GM12875 (cell line): ENCODE data around the gene ATP9A.
"Not testable (repeated sequence)": the region's sequence is repeated elsewhere in the genome, so short reads cannot be mapped to it uniquely, and the experiment has no call there.

ENCODE experiments used
- H3K4me3 ChIP-seq: one replicate; pipeline ENCODE4 v1.5.1; 2011; ENCODE audit warnings: low read depth, low read length, control low read depth
- TF ChIP-seq, protein P1 (sequence below): IDR thresholded peaks from 2 replicates; pipeline ENCODE4 v1.5.1; 2011; ENCODE audit warnings: low read depth, mild to moderate bottlenecking, control low read depth, inconsistent platforms, low read length, moderate library complexity, borderline replicate concordance; ENCODE audit not compliant: insufficient read depth

The ATP9A gene

DNA sequence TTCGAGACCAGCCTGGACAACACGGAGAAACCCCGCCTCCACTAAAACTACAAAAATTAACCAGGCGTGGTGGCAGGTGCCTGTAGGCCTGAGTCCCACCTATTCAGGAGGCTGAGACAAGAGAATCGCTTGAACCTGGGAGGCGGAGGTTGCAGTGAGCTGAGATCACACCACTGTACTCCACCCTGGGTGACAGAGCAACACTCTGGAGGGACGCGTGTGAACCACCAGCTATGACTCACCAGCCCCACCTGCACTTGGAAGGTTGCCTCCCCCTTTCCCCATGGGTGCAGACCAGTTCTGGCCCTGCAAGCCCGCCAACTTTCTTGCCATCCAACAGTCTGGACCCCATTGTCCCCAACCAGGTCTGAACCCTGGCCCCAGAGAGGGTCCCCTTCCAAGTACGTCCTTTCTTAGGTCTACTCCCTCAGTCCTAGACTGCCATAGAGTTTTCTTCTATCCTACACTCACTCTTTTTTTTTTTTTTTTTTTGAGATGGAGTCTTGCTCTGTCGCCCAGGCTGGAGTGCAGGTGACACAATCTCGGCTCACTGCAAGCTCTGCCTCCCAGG is 29.2 kb downstream of the ATP9A start:
- TF ChIP-seq, protein P1, sequence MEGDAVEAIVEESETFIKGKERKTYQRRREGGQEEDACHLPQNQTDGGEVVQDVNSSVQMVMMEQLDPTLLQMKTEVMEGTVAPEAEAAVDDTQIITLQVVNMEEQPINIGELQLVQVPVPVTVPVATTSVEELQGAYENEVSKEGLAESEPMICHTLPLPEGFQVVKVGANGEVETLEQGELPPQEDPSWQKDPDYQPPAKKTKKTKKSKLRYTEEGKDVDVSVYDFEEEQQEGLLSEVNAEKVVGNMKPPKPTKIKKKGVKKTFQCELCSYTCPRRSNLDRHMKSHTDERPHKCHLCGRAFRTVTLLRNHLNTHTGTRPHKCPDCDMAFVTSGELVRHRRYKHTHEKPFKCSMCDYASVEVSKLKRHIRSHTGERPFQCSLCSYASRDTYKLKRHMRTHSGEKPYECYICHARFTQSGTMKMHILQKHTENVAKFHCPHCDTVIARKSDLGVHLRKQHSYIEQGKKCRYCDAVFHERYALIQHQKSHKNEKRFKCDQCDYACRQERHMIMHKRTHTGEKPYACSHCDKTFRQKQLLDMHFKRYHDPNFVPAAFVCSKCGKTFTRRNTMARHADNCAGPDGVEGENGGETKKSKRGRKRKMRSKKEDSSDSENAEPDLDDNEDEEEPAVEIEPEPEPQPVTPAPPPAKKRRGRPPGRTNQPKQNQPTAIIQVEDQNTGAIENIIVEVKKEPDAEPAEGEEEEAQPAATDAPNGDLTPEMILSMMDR, result no peak

DNA sequence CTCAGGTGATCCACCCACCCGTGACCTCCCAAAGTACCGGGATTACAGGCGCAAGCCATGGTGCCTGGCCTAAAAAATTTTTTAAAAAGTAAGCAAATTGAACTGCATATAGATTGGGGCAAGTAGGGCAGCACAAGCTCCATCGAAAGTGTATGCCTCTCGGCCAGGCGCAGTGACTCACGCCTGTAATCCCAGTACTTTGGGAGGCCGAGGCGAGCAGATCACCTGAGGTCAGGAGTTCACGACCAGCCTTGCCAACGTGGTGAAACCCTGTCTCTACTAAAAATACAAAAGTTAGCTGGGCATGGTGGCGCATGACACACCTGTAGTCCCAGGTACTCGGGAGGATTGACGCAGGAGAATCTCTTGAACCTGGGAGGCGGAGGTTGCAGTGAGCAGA is 29.9 kb downstream of the ATP9A start:
- H3K4me3 ChIP-seq, result not testable (repeated sequence)

More for the DNA sequence above, 29.2 kb downstream of the ATP9A start:
- no peak overlapping the region for H3K4me3 ChIP-seq

DNA sequence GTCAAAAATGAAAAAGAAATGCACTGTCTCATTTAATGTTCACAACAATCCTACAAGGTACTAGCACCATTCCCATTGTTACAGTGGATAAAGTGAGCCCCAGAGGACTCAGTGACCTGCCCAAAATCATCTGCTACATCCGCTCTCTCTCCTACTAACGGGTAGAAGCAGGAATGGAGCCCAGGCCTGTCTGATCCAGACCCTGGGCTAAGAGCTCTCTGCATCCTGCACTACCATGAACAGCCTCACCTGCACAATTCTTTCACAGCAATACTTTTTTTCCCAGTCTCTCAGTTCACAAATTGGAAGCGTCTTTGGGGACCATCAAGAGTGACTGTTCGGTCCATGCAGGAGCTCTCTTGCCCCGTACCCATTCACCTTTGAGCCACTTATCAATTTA is 31.2 kb downstream of the ATP9A start:
- no peak overlapping the region for H3K4me3 ChIP-seq
- TF ChIP-seq, protein P1, result no peak

DNA sequence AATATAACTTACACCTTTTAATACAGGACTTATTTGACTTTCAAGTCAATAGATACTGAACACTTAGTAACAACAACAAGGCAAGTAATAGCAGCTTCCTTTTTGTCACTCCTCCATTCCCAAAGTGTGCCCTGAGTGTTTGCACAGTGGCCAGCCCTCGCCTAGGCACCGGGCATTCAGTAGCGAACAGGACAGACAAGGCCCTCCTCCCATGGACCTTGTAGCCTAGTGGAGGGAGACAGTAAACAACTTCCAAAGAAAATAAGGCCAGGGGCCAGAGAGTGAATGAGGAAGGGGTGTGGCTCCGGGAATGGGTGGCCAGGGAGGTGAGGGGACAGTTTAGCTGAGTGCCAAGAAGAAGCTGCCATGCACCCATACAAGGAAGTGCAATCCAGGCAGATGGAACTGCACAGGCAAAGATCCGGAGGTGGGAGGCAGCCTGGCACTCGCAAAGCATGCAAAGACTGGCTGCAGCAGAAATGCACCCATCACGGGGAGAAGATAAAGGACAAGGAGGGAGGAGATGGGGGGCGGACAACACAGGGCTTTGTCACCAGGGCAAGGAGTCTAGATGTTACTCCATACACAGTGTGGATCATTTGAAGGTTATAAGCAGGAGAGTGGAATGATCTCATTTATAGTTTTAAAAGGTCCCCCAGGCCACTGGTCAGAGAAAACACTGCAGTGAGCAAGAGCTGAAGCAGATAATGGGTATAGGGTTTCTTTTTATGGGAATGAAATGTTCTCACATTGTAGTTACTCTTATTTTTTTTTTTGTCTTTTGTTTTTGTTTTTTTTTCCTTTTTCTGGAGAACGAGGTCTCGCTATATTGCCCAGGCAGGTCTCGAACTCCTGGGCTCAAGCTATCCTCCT is 32.2 kb downstream of the ATP9A start:
- TF ChIP-seq, protein P1, result no peak
- H3K4me3 ChIP-seq, result no peak overlapping the region

DNA sequence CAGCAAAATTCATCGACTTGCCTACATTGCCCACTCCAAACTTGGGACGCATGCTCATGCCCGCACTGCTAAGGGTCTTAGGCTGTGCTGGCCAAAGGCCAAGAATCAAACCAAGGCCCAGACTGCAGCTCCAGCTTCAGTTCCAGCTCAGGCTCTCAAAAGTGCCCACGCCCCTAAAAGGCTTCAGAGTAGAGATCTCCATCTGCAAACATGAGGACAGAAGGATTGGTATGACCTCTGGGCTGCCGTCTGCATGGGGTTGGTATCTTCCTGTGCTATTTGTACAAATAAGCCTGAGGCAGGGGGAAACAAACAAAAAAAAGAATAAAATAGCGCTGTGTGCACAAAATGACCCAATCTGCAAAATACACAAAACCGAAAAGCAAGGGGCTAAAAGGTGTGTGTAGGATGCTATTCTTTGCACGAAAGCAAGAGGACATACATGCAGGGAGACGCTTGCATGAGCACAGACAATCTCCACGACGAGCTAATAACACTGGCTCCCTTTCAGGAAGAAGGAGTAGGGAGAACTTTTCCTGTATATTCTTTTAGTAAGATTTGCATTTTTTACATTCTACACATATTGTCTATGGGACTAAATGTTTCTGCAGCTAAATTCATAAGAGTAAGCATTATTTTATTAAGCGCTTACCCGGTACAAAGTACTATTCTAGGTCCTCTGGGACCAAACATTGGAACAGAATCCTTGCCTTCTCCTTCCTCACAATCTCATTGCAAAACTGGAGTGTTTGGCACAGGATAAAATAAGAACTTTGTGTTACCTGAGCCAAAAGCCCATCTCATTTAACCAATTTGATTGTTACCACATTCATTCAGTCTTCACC is 33.1 kb downstream of the ATP9A start:
- H3K4me3 ChIP-seq, result no peak overlapping the region
- TF ChIP-seq, protein P1, result no peak

DNA sequence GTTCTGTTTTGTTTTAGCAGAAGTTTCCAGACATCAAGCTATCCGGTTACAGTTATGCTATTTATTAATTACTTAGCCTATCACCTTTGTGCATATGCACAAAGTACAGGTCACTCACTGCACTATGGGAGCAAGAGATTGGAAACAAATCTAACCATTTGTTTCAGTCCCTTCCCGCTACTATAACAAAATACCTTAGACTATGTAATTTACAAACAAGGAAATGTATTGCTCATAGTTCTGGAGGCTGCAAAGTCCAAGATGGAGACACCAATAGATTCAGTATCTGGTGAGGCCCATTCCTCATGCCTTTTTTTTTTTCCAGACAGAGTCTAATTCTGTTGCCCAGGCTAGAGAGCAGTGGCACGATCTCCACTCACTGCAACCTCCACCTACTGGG is 35.1 kb downstream of the ATP9A start:
- H3K4me3 ChIP-seq, result no peak overlapping the region
- TF ChIP-seq, protein P1, result no peak

DNA sequence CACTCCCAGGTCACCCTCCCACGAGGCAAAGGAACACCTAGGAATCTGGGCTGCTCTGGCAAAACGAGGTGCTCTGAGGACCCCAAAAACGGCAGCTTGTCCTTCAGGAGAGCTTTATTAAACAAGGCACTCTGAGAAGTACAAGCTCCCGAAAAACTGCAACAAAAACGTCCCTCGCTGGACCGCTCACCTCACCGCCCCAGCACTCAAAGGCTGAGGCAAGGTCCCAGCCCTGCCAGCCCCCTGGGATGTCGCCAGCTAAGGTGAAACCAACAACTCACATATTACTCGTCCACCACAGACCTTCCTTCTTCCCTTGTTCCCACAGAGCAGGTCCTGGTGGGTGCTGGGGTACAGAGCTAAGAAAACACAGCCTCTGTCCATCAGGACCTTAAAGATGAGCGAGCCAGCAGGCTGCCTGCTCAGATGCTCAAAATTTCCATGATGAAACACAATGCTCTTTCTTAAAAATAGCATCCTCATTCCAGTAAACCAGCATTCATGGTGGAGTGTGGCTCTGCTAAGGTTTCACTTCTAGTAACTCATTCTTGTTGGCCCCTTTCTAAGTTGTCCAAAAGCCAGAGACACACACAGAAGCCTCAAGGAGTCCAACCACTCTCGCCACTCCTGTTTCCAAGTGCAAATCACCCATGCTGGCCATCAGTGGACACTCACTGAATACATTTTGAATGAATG is 35.9 kb downstream of the ATP9A start:
- TF ChIP-seq, protein P1, result no peak
- no peak overlapping the region for H3K4me3 ChIP-seq
